ENCODE data around the gene COX19.

The COX19 gene

GRCh38 chr7:921581-922333, 53.6 kb downstream of the COX19 start:
- peaks cover 0 to 37% (median 14%) of the 10 kb centered on the region in 11 experiments; a peak in 17 of 22 replicates for H3K36me3 ChIP-seq
- H3K4me2 ChIP-seq: peak overlapping the region; percentile 92 to 100 (median 97)
- H3K9ac ChIP-seq: peak overlapping the region; percentile 39 to 73 (median 64); a peak in 20 of 22 replicates
- H3K4me1 ChIP-seq: peaks cover 68 to 90% (median 83%) of the 10 kb centered on the region in 10 experiments
- no peaks in the 10 kb centered on the region for H3K9me3 ChIP-seq (replicated peaks in 1 of 11)
- peak overlapping the region; percentile 37 to 87 (median 74) for H3K27ac ChIP-seq
- TF ChIP-seq Cebpa-rat (IDR thresholded peaks at IDR 0.05): no peak
- H3K4me3 ChIP-seq: peak overlapping the region in 8 of 10 experiments; percentile 2 to 55 (median 40); a peak in 13 of 20 replicates
- H4K20me1 ChIP-seq: peaks cover 0 to 9% (median 0%) of the 10 kb centered on the region in 11 experiments; a peak in 2 of 22 replicates
- H3K27me3 ChIP-seq: no peaks in the 10 kb centered on the region

DNA sequence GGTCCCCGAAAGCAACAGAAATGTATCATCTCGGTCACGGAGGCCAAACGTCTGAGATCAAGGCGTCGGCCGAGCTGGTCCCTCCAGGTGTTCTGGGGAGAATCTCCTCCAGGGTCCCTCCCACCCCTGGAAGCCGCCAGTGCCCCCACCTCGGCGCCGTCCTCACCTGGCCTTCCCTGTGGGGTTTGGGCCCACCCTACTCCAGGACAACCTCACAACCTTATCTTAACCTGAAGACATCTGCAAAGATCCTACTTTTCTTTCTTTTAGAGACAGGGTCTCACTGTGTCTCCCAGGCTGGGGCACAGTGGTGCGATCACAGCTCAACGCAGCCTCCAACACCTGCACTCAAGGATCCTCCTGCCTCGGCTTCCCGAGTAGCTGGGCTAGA, 54.3 kb downstream of the COX19 start:
- Histone ChIP-seq H3K9me3 (replicated peaks in 1 of 11) (no peaks in the 10 kb centered on the region), H3K27ac (peak overlapping the region in 10 of 11 experiments; percentile 13 to 87 (median 72); a peak in 14 of 22 replicates), H3K4me1 (peaks cover 68 to 90% (median 83%) of the 10 kb centered on the region in 10 experiments), H4K20me1 (peaks cover 0 to 10% (median 0%) of the 10 kb centered on the region in 11 experiments; a peak in 5 of 22 replicates), H3K4me3 (peak overlapping the region in 2 of 10 experiments; percentile 52 to 55; a peak in 2 of 20 replicates), H3K27me3 (no peaks in the 10 kb centered on the region), H3K9ac (peak overlapping the region in 9 of 11 experiments; percentile 5 to 73 (median 67); a peak in 10 of 22 replicates), H3K36me3 (peaks cover 0 to 40% (median 14%) of the 10 kb centered on the region in 11 experiments; a peak in 17 of 22 replicates), H3K4me2 (peak overlapping the region; percentile 92 to 100 (median 97))
- TF ChIP-seq Cebpa-rat (IDR thresholded peaks at IDR 0.05): no peak

DNA sequence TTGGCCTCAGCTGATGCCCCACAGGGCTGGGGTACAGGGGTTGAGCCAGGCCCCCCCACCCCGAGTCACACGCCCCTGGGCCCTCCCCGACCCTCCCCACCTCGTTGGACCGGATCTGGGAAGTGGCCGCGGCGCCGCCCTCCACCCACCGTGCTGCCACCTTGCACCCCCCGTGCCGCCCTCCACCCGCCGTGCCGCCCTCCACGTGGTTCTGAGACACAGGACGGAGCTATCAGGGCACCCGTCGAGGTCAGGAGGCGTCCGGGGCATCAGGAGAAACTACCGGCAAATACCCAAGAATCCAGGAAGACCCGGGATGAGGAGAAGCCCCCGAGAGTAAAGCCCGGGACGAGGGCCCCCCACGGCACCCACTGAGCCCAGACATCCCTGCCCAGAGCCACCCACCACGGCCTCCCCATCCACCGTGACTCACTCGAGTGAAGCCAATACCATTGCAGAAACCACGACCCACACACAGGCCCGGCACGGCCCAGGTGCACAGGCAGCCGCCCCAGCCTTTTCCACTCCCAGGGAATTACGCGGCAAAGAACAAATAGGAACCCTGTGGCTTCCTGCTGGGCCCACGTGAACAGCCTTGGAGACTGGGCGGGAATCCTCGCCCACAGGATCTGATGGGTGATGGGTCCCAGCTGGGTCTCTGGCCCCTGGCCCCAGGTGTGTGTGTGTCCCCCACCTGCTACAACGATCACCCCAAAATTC, 54.8 kb downstream of the COX19 start:
- Histone ChIP-seq H3K9ac (peak overlapping the region in 9 of 11 experiments; percentile 5 to 73 (median 63); a peak in 7 of 22 replicates), H3K4me3 (no peak overlapping the region; a peak in 1 of 20 replicates), H3K4me1 (peaks cover 68 to 90% (median 83%) of the 10 kb centered on the region in 10 experiments), H3K4me2 (peak overlapping the region; percentile 92 to 100 (median 97)), H3K27me3 (no peaks in the 10 kb centered on the region), H3K27ac (peak overlapping the region in 9 of 11 experiments; percentile 13 to 87 (median 74); a peak in 9 of 22 replicates), H3K9me3 (replicated peaks in 1 of 11) (no peaks in the 10 kb centered on the region), H4K20me1 (peaks cover 0 to 16% (median 4%) of the 10 kb centered on the region in 11 experiments; a peak in 8 of 22 replicates), H3K36me3 (peaks cover 0 to 42% (median 16%) of the 10 kb centered on the region in 11 experiments; a peak in 17 of 22 replicates)
- TF ChIP-seq Cebpa-rat (IDR thresholded peaks at IDR 0.05): no peak

GRCh38 chr7:919924-920341, 55.4 kb downstream of the COX19 start:
- H4K20me1 ChIP-seq: peaks cover 0 to 22% (median 8%) of the 10 kb centered on the region in 11 experiments; a peak in 11 of 22 replicates
- H3K36me3 ChIP-seq: peaks cover 0 to 48% (median 21%) of the 10 kb centered on the region in 11 experiments; a peak in 17 of 22 replicates
- H3K9me3 ChIP-seq (replicated peaks in 1 of 11): no peaks in the 10 kb centered on the region
- H3K9ac ChIP-seq: no peak overlapping the region
- H3K4me3 ChIP-seq: no peak overlapping the region
- no peaks in the 10 kb centered on the region for H3K27me3 ChIP-seq
- no peak overlapping the region; a peak in 1 of 22 replicates for H3K27ac ChIP-seq
- no peak for TF ChIP-seq Cebpa-rat (IDR thresholded peaks at IDR 0.05)
- H3K4me1 ChIP-seq: peaks cover 68 to 88% (median 83%) of the 10 kb centered on the region in 10 experiments
- peak overlapping the region in 7 of 11 experiments; percentile 34 to 100 (median 46); a peak in 8 of 22 replicates for H3K4me2 ChIP-seq

DNA sequence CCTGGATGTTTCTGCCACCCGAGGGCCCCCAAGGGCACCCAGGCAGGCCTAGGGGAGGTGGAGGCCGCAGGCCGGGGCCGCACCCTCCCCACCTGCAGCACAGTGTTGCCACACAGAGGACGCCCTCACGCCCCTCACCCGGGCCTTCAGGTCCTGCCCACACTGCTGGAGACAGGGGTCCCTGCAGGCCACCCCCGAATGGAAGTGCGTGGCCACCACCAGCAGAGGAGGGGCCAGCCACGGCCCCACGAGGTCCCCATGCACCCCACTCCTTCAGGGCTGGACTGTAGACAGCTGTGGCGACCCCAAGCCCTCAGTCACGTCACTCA, 56.3 kb downstream of the COX19 start:
- peak overlapping the region in 3 of 11 experiments; percentile 18 to 32 (median 24); a peak in 3 of 22 replicates for H3K9ac ChIP-seq
- H3K4me1 ChIP-seq: peaks cover 64 to 90% (median 85%) of the 10 kb centered on the region in 10 experiments
- H3K4me2 ChIP-seq: peak overlapping the region in 9 of 11 experiments; percentile 3 to 70 (median 46); a peak in 14 of 22 replicates
- H3K9me3 ChIP-seq (replicated peaks in 1 of 11): peaks cover 0 to 1% (median 0%) of the 10 kb centered on the region in 11 experiments; a peak in 1 of 22 replicates
- no peaks in the 10 kb centered on the region for H3K27me3 ChIP-seq
- H3K36me3 ChIP-seq: peaks cover 0 to 57% (median 27%) of the 10 kb centered on the region in 11 experiments; a peak in 17 of 22 replicates
- TF ChIP-seq Cebpa-rat (IDR thresholded peaks at IDR 0.05): no peak
- peaks cover 0 to 30% (median 13%) of the 10 kb centered on the region in 11 experiments; a peak in 12 of 22 replicates for H4K20me1 ChIP-seq
- no peak overlapping the region for H3K4me3 ChIP-seq
- H3K27ac ChIP-seq: peak overlapping the region in 4 of 11 experiments; percentile 10 to 35 (median 24); a peak in 4 of 22 replicates

DNA sequence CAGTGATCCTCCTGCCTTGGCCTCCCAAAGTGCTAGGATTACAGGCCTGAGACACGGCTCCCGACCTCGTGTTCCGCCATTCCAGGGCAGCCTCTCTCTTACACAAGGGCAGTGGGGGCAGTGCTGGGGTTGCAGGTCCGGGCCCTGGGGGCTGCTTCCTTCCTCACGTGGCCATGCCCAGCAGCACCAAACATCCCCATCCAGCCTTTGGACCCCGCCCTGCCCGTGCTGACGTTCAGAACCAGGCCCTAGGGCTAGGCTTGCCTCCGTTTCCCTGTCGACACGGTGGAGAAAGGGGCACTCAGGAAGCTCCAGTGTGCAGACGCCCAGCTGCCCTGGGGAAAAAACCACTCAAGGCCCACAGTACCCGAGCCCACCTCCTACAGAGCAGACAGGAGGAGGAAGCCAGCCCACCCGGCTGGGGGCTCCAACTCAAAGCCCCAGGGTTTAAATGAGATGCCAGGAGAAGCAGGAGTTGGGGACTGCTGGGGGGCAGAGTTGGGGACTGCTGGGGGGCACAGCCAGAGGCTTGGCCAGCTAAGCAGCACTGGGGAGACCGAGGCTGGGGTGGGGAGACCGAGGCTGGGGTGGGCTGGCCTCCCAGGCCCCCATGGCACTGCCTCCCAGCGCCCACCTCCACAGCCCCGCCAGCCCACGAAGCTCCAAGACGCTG, 56.8 kb downstream of the COX19 start:
- Histone ChIP-seq H3K27ac (peak overlapping the region in 5 of 11 experiments; percentile 10 to 35 (median 17); a peak in 4 of 22 replicates), H3K4me3 (no peak overlapping the region), H3K4me2 (peak overlapping the region in 9 of 11 experiments; percentile 3 to 70 (median 46); a peak in 15 of 22 replicates), H3K9me3 (replicated peaks in 1 of 11) (peaks cover 0 to 6% (median 0%) of the 10 kb centered on the region in 11 experiments; a peak in 1 of 22 replicates), H3K27me3 (no peaks in the 10 kb centered on the region), H3K36me3 (peaks cover 0 to 62% (median 28%) of the 10 kb centered on the region in 11 experiments; a peak in 17 of 22 replicates), H3K4me1 (peaks cover 60 to 90% (median 84%) of the 10 kb centered on the region in 10 experiments), H4K20me1 (peaks cover 0 to 33% (median 13%) of the 10 kb centered on the region in 11 experiments; a peak in 12 of 22 replicates), H3K9ac (peak overlapping the region in 1 of 11 experiments; percentile 32; a peak in 2 of 22 replicates)
- TF ChIP-seq Cebpa-rat (IDR thresholded peaks at IDR 0.05): no peak

DNA sequence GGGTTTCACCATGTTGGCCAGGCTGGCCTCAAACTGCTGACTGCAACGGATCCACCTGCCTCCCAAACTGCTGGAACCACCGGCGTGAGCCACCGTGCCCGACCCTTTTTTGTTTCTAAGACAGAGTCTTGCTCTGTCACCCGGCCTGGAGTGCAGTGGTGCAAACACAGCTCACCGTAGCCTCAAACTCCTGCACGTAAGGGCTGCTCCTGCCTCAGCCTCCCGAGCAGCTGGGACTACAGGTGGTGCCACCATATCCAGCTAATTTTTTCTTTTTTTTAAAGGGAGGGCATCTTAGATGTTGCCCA, 57.3 kb downstream of the COX19 start:
- H3K27ac ChIP-seq: 0 out of 22 replicates have a peak overlapping the region, but pooled peaks of 2 of the 11 experiments have one; percentile 15 to 23
- H3K4me2 ChIP-seq: peak overlapping the region in 6 of 11 experiments; percentile 12 to 70 (median 51); a peak in 6 of 22 replicates
- H4K20me1 ChIP-seq: peaks cover 0 to 33% (median 13%) of the 10 kb centered on the region in 11 experiments; a peak in 12 of 22 replicates
- H3K4me3 ChIP-seq: no peak overlapping the region
- H3K9ac ChIP-seq: no peak overlapping the region
- no peaks in the 10 kb centered on the region for H3K27me3 ChIP-seq
- peaks cover 0 to 65% (median 28%) of the 10 kb centered on the region in 11 experiments; a peak in 17 of 22 replicates for H3K36me3 ChIP-seq
- no peak for TF ChIP-seq Cebpa-rat (IDR thresholded peaks at IDR 0.05)
- H3K9me3 ChIP-seq (replicated peaks in 1 of 11): peaks cover 0 to 10% (median 0%) of the 10 kb centered on the region in 11 experiments; a peak in 1 of 22 replicates
- H3K4me1 ChIP-seq: peaks cover 57 to 91% (median 82%) of the 10 kb centered on the region in 10 experiments
